Measurements from ENCODE around the gene AQP1. TPM values are rescaled to one million over a fixed set of nuclear protein-coding genes. Genes with fewer than 3 reads are reported as not detected.

AQP1 gene
- total RNA-seq, 1 experiment from 2014 or later, result 1.2 TPM

GRCh38 chr7:30926313-30926712 lies 14.7 kb downstream of the AQP1 start:
- ChIA-PET CTCF (no interaction called here), POLR2A (ENCODE audit: unreplicated experiment) (no interaction called here)
- ATAC-seq, result no peak
- Histone ChIP-seq H3K9me2 (replicated peaks; ENCODE audit: low read length) (no peaks in the 10 kb centered on the region), H3F3A (ENCODE audit: low read length, unreplicated experiment) (no peaks in the 10 kb centered on the region), H3K4me3 (ENCODE audit: low read length) (no peak overlapping the region), H3K27me3 (ENCODE audit: low read length) (no peaks in the 10 kb centered on the region), H3K4me2 (ENCODE audit: low read length) (no peak overlapping the region), H2AFZ (ENCODE audit: low read length) (no peak overlapping the region), H3K79me2 (ENCODE audit: low read length) (no peaks in the 10 kb centered on the region), H3K27ac (ENCODE audit: low read length) (no peak overlapping the region), H3K9ac (ENCODE audit: low read length) (no peak overlapping the region), H4K20me1 (ENCODE audit: low read length) (no peaks in the 10 kb centered on the region), H3K9me3 (ENCODE audit: low read length) (no peaks in the 10 kb centered on the region), H3K36me3 (ENCODE audit: low read depth, low read length) (no peaks in the 10 kb centered on the region), H3K4me1 (ENCODE audit: insufficient read depth, low read length) (peaks cover 6% of the 10 kb centered on the region)
- TF ChIP-seq, protein P1, sequence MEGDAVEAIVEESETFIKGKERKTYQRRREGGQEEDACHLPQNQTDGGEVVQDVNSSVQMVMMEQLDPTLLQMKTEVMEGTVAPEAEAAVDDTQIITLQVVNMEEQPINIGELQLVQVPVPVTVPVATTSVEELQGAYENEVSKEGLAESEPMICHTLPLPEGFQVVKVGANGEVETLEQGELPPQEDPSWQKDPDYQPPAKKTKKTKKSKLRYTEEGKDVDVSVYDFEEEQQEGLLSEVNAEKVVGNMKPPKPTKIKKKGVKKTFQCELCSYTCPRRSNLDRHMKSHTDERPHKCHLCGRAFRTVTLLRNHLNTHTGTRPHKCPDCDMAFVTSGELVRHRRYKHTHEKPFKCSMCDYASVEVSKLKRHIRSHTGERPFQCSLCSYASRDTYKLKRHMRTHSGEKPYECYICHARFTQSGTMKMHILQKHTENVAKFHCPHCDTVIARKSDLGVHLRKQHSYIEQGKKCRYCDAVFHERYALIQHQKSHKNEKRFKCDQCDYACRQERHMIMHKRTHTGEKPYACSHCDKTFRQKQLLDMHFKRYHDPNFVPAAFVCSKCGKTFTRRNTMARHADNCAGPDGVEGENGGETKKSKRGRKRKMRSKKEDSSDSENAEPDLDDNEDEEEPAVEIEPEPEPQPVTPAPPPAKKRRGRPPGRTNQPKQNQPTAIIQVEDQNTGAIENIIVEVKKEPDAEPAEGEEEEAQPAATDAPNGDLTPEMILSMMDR (conservative IDR thresholded peaks at IDR 0.05; ENCODE audit: low read depth, low read length), result no peak
- intact Hi-C loops (cut with micrococcal nuclease), result no loop called here
- no peak for DNase-seq
- no TSS peak for BruUV-seq (replicated peaks)

GRCh38 chr7:30927040-30927439 lies 15.4 kb downstream of the AQP1 start:
- no TSS peak for BruUV-seq (replicated peaks)

DNA sequence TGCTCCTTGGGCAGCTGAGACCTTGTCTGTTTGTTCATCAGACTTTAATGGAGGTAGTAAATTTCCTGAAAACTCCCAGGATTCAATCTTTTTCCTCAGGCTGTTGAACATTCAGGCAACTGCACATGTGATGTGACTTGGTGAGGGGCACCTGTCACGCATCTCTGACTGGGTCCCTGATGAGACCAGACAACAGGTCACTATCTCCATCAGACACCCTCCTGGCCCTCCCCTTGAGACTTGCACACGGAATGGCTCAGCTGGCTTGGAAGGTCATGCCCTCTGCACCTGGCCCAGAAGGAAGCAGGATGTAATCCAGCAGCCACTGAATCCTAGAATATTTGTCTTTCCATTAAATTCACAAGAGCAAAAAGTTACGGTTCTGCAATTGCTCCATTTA lies 15.9 kb downstream of the AQP1 start:
- DNase-seq, result no peak
- no peaks in the 10 kb centered on the region for H3K27me3 ChIP-seq (ENCODE audit: low read length)
- no peak overlapping the region for H3K4me2 ChIP-seq (ENCODE audit: low read length)
- H3K9me2 ChIP-seq (replicated peaks; ENCODE audit: low read length), result no peaks in the 10 kb centered on the region
- no peak overlapping the region for H3K4me3 ChIP-seq (ENCODE audit: low read length)
- H2AFZ ChIP-seq (ENCODE audit: low read length), result no peak overlapping the region
- ChIA-PET POLR2A (ENCODE audit: unreplicated experiment) (no interaction called here), CTCF (no interaction called here)
- no peak overlapping the region for H3K27ac ChIP-seq (ENCODE audit: low read length)
- H3F3A ChIP-seq (ENCODE audit: low read length, unreplicated experiment), result no peaks in the 10 kb centered on the region
- BruUV-seq (replicated peaks), result no TSS peak
- no peaks in the 10 kb centered on the region for H4K20me1 ChIP-seq (ENCODE audit: low read length)
- H3K9ac ChIP-seq (ENCODE audit: low read length), result no peak overlapping the region
- ATAC-seq, result no peak
- no peaks in the 10 kb centered on the region for H3K4me1 ChIP-seq (ENCODE audit: insufficient read depth, low read length)
- TF ChIP-seq EZH2 (IDR thresholded peaks at IDR 0.05; ENCODE audit: low read length, unreplicated experiment) (no peak), EZH2phosphoT487 (IDR thresholded peaks at IDR 0.05; ENCODE audit: borderline replicate concordance, low read length) (no peak)
- TF ChIP-seq, protein P1 (conservative IDR thresholded peaks at IDR 0.05; ENCODE audit: low read depth, low read length), result no peak
- no peaks in the 10 kb centered on the region for H3K36me3 ChIP-seq (ENCODE audit: low read depth, low read length)
- H3K79me2 ChIP-seq (ENCODE audit: low read length), result no peaks in the 10 kb centered on the region
- intact Hi-C loops (cut with micrococcal nuclease), result no loop called here
- H3K9me3 ChIP-seq (ENCODE audit: low read length), result no peaks in the 10 kb centered on the region

More at GRCh38 chr7:30927040-30927439, 15.4 kb downstream of the AQP1 start:
- ChIA-PET POLR2A (ENCODE audit: unreplicated experiment) (no interaction called here), CTCF (no interaction called here)
- Histone ChIP-seq H3K36me3 (ENCODE audit: low read depth, low read length) (no peaks in the 10 kb centered on the region), H3K79me2 (ENCODE audit: low read length) (no peaks in the 10 kb centered on the region), H3K9ac (ENCODE audit: low read length) (no peak overlapping the region), H3K4me1 (ENCODE audit: insufficient read depth, low read length) (no peaks in the 10 kb centered on the region), H2AFZ (ENCODE audit: low read length) (no peak overlapping the region), H3F3A (ENCODE audit: low read length, unreplicated experiment) (no peaks in the 10 kb centered on the region), H3K27me3 (ENCODE audit: low read length) (no peaks in the 10 kb centered on the region), H3K4me2 (ENCODE audit: low read length) (no peak overlapping the region), H4K20me1 (ENCODE audit: low read length) (no peaks in the 10 kb centered on the region), H3K27ac (ENCODE audit: low read length) (no peak overlapping the region), H3K4me3 (ENCODE audit: low read length) (no peak overlapping the region), H3K9me2 (replicated peaks; ENCODE audit: low read length) (no peaks in the 10 kb centered on the region), H3K9me3 (ENCODE audit: low read length) (no peaks in the 10 kb centered on the region)
- ATAC-seq (no peak), DNase-seq (no peak)
- intact Hi-C loops (cut with micrococcal nuclease), result no loop called here
- TF ChIP-seq EZH2 (IDR thresholded peaks at IDR 0.05; ENCODE audit: low read length, unreplicated experiment), result no peak
- TF ChIP-seq EZH2phosphoT487 (IDR thresholded peaks at IDR 0.05; ENCODE audit: borderline replicate concordance, low read length), result no peak
- TF ChIP-seq, protein P1 (conservative IDR thresholded peaks at IDR 0.05; ENCODE audit: low read depth, low read length), result no peak

Measured in PC-3 (cell line).